Measurements from ENCODE around the gene PCSK5.

Gene PCSK5

GRCh38 chr9:76159293-76159926 is 268.9 kb downstream of the PCSK5 start:
- H3K4me3 ChIP-seq (ENCODE audit: low read depth, low read length): no peak overlapping the region
- no peak for TF ChIP-seq CTCF (IDR thresholded peaks at IDR 0.05; ENCODE audit: low read depth, low read length, missing control alignments)
- DNase-seq (ENCODE audit: low read depth): no peak

- DNase-seq (ENCODE audit: low read depth): no peak
- no peak for TF ChIP-seq CTCF (IDR thresholded peaks at IDR 0.05; ENCODE audit: low read depth, low read length, missing control alignments)
- no peak overlapping the region for H3K4me3 ChIP-seq (ENCODE audit: low read depth, low read length)
Measured at GRCh38 chr9:76161106-76161505, 270.6 kb downstream of the PCSK5 start.

GRCh38 chr9:76161541-76161940 is 271.1 kb downstream of the PCSK5 start:
- no peak for TF ChIP-seq CTCF (IDR thresholded peaks at IDR 0.05; ENCODE audit: low read depth, low read length, missing control alignments)
- no peak overlapping the region for H3K4me3 ChIP-seq (ENCODE audit: low read depth, low read length)

GRCh38 chr9:76162086-76162730 is 271.7 kb downstream of the PCSK5 start:
- TF ChIP-seq CTCF (IDR thresholded peaks at IDR 0.05; ENCODE audit: low read depth, low read length, missing control alignments): no peak
- no peak overlapping the region for H3K4me3 ChIP-seq (ENCODE audit: low read depth, low read length)
- no peak for DNase-seq (ENCODE audit: low read depth)

More at GRCh38 chr9:76161541-76161940, 271.1 kb downstream of the PCSK5 start:
- no peak for DNase-seq (ENCODE audit: low read depth)

GRCh38 chr9:76162751-76163500 is 272.5 kb downstream of the PCSK5 start:
- no peak for DNase-seq (ENCODE audit: low read depth)
- no peak overlapping the region for H3K4me3 ChIP-seq (ENCODE audit: low read depth, low read length)
- no peak for TF ChIP-seq CTCF (IDR thresholded peaks at IDR 0.05; ENCODE audit: low read depth, low read length, missing control alignments)

- H3K4me3 ChIP-seq (ENCODE audit: low read depth, low read length): no peak overlapping the region
- no peak for DNase-seq (ENCODE audit: low read depth)
- TF ChIP-seq CTCF (IDR thresholded peaks at IDR 0.05; ENCODE audit: low read depth, low read length, missing control alignments): no peak
Measured at GRCh38 chr9:76166526-76166925, 276.1 kb downstream of the PCSK5 start.
